Stimulated activated naive CD8-positive, alpha-beta T cell treated with anti-CD3 and anti-CD28 coated beads, Interleukin-15, Interleukin-2, amounts not matched to agents 100 U/mL and 50 U/mL, for 24 hours (primary cell): ENCODE results near the gene YPEL4.

Experiments
- ATAC-seq: fragments of 150-1000 bp; cut with Tn5 transposase; one replicate; pipeline ENCODE4 v1.10.0; 2021
- DNase-seq: peaks from one replicate; pipeline ENCODE4 v3.0.0; 2021

The YPEL4 gene

DNA sequence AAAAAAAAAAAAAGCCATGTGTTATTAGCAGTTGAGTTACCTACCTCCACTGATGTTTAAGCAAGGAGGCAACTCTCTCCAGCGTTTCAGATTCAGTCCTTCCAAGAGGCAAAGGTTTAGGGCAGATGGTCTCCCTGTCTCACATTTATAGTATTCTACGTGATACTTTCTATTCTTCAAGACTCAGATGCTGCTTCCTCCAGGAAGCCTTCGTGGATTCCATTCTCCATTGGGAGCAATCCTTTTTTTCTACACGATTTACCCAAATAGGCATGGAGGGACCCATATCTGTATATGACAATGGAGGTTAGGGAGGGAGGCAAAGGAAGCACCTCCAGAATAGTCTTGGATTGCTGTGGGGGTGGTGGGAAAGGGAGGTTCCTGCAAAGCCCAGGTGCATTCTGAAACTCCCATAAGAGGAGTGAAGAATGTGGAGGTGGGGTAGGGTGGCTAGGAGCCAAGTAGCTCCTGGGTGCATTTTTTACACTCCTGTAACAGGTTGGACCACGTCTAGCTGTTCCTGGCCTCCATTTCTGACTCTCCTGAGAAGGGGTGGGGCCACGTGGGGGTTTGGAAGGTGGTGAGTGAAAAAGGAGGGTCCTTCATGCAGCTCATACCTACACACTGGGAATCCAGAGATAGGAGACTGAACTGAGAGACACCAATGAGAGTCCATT, 16.2 kb downstream of the YPEL4 start:
- ATAC-seq = no peak
- no peak for DNase-seq

DNA sequence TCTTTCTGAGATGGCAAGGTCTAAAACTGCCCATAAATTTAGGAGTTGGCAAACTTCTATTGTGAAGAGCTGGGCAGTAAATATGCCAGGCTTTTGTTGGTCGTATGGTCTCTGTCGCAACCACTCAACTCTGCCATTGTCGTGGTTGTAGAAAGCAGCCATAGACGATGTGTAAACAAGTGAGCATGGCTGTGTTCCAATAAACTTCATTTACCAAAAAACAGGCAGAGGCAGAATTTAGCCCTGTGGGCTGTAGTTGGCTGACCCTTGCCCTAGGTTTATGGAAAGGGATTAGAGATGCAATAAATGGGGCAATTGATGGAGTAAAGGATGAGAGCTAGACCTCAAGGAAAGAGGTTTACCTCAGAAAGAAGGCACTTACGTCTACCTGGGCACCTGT, 17.6 kb downstream of the YPEL4 start:
- ATAC-seq (no peak), DNase-seq (no peak)

DNA sequence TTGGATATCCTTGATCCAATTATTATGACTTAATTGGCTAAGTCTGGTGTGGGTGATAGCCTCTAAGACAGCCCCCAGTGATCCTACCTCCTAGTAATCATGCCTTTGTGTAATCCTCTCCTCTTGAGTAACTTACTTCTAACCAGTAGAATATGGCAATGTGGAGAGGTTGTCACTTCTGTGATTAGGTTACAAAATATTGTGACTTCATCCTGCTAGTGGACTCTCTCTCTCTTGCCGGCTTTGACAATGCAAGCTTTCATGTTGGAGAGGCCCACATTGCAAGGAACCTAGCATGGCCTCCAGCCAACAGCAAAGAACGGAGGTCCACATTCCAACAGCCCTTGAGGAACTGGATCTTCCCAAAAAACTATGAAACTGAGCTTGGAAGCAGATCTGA, 19.5 kb downstream of the YPEL4 start:
- DNase-seq (no peak), ATAC-seq (no peak)

DNA sequence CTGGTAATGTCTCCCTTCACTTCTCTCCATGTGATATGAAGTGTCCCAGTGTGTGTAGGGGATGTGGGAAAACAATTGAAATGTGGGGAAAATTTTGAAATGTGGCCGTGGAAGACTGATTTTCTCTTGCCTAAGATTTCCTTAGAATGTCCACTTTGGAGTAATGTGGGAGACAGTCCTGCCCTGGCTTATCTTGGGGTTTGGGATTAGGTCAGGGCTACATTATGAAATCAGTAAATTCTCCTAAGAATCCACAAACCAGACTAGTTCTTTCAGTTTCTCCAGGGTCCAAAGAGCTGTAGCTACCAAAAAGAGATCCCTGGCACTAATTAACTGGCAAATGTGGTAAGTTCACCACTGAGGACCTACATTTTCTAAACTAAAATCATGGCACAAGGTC, 22.8 kb downstream of the YPEL4 start:
- ATAC-seq (no peak), DNase-seq (no peak)

DNA sequence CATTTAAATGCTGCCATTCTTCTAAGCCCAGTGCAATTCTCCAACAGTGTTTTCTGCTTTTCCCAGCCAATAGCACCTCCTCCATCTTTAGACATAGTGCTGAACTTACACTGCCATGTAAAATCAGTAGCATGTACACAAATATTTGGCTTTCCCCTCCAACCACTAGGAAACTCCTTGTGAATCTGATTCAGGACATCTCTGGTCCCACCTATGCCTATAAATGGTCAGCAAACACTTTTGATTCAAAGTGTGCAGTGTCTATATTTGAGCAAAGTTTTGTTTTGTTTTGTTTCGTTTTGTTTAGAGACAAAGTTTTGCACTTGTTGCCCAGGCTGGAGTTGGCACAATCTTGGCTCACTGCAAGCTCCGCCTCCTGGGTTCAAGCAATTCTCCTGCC, 24.8 kb downstream of the YPEL4 start:
- no peak for ATAC-seq
- DNase-seq = no peak

DNA sequence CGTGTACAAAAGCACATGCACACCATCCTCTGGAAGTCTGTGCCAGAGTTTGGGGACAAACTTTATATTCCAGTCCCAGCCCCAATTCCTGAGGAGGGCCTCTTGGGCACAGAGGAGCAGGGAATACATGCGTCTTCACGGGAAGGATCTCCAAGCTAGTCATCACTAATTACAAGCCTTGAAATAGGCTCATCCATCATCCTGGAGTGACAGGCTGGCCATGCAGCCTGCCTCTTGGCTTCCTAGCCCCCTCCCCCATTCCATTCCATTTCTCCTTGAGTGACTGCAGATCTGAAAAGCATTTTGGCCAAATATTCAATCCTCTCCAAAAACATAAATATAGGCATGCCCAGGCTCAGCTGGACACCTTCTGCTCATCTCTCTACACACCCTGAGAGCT, 27.4 kb downstream of the YPEL4 start:
- ATAC-seq = no peak
- DNase-seq = no peak

DNA sequence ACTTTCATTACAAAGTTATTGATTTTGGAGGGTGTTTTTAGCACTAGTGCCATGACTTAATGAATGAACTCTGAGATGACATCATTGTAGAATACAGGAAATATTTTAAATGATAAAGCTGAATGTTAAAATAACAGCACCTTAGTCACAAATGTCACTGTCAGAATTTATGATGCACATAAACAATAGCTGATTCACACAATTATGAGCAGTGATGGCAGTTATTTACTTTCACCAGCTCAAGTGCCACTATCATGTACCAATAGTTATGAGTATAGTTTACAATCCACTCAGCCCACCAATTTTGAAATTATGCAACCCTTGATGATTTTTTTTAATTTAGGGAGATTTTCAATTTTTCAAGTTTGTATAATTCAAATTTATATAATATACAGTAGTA, 29.2 kb downstream of the YPEL4 start:
- no peak for DNase-seq

DNA sequence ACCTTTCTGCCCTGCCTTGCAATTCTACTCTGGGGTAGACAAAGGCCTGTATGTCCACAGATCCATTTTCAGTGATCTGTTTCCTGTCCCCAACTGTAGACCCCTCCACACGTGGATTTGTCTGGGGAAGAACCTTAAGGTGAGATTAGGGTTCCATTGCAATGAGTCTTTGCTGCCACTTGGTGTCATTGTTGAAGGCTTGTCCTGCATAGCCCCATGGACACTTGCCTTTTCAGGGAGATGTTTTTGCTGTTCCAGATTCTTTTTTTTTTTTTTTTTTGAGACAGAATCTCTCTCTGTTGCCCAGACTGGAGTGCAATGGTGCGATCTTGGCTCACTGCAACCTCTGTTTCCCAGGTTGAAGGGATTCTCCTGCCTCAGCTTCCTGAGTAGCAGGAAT, 30.4 kb downstream of the YPEL4 start:
- ATAC-seq = no peak
- DNase-seq = no peak

More for the DNA sequence above, 29.2 kb downstream of the YPEL4 start:
- no peak for ATAC-seq

DNA sequence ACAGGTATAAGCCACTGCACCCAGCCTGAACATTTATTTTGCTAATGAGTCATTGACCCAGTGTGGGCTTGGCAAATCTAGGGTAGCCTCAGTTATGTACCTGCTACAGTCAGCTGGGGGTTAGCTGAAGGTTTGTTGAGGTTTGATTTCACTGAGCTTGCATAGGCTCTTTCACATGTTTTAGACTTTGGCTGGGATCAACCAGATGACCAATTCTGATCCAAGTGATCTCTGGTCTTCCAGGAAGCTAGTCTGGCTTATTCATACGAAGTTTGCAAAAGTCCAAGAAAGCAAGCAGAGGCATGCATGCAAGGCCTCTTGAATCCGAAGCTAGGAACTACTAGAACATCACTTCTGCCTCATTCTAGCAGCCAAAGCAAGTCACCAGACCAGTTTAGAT, 31.3 kb downstream of the YPEL4 start:
- ATAC-seq (no peak), DNase-seq (no peak)

DNA sequence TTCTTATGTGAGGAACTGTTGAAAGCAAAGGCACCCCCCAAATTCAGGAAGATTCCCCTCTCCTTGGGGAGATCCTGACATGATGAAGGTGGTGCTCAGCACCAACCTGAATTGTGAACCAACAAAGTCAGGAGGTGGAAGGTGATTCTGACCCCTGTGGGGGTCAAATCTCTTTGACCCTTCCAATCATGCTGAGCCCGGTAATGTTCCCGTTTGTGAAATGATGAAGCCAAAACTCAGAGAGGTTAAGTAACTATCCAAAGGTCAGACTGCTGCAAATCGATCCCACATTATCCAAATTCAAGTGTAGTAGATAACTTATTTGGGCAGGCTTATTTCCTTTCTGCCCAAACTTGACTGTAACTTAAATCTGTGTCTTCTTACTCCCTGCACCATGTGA, 33.1 kb downstream of the YPEL4 start:
- ATAC-seq (no peak), DNase-seq (no peak)

DNA sequence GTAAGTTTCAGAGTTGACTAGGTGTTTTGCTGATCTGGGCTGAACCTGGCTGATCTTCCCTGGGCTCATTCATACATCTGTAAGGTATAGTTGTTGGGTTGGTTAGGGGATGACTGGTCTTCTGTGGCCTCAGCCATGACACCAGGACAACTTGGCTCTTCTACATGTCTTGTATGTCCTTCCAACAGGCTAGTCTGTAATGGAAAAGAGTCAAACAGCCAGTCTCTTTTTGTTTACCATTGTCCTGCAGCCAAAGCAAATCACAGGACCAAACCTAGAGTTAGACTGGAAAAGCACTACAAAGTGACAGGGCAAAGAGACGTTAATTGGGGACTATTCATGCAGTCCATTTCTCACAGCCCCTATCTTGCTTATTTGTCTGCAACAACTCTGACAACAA, 34.4 kb downstream of the YPEL4 start:
- ATAC-seq (no peak), DNase-seq (no peak)

DNA sequence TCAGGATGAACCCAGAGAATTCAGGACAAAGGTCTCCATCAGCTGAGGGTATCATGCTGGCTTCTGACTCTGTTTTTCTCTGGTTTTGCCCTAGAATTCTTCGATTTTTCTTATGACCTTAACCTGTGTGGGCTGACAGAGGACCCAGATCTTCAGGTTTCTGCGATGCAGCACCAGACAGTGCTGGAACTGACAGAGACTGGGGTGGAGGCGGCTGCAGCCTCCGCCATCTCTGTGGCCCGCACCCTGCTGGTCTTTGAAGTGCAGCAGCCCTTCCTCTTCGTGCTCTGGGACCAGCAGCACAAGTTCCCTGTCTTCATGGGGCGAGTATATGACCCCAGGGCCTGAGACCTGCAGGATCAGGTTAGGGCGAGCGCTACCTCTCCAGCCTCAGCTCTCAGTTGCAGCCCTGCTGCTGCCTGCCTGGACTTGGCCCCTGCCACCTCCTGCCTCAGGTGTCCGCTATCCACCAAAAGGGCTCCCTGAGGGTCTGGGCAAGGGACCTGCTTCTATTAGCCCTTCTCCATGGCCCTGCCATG, 35.4 kb downstream of the YPEL4 start:
- DNase-seq (no peak), ATAC-seq (no peak)

DNA sequence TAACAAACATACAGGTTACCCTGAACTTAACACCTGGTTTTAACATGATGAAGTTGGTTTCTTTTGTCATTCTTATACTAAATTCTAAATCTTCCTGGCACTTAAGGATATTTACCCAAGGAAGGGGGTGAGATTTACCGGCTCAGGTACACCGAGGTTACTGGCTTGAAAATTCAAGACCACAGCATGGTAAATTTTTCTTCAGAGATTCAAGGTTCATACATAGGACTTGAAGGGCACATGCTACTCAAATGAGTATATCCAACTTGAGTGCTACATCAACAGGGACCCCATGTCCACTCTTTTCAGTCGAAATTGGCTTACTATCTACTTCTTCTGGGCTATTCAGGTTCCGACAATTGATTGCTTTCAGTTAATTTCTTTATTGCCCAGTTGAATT, 39.5 kb downstream of the YPEL4 start:
- ATAC-seq = no peak
- DNase-seq = no peak

DNA sequence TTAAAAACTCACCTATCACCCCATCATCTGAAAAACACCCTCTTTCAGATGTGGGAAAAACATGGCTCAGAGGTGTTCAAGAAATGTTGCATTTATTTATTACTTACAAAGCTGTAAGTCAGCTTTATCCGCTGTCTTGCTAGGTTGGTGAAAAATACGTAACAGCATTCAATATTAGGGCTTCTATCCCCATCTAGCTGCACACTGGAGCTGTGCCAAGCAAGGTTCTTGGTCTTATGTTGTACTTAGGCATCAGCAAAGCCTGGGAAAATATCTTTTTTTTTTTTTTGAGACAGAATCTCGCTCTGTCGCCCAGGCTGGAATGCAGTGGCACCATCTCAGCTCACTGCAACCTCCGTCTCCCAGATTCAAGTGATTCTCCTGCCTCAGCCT, 44.7 kb downstream of the YPEL4 start:
- DNase-seq (no peak), ATAC-seq (no peak)

DNA sequence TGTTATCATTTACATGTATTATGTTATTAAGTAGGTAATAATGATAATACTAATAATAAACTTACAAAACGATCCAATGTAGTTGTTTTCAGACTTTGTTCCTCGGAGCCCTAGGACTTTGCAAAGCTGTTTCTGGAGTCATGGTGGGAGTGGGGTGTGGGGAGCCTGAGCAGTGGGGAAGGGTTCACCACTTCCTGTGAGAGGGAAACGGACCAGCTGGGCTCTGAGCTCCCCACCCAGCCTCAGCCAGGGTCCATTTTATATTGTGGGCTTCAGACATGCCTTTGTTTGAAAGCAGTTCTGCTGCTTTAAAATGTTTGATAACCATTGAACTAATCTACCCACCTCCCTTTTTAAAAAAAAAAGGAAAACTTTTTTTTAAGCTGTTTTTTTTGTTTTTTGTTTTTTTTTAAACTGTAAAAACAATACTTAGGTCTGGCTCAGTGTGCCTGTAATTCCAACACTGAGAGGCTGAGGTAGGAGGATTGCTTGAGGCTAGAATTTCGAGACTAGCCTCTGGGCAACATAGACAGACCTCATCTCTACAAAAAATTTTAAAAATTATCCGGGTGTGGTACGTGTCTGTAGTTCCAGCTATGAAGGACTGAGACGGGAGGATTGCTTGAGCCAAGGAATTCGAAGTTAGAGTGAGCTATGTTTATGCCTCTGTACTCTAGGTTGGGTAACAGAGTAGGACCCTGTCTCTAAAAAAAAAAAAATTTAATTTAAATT, 45.2 kb downstream of the YPEL4 start:
- no peak for ATAC-seq
- no peak for DNase-seq

DNA sequence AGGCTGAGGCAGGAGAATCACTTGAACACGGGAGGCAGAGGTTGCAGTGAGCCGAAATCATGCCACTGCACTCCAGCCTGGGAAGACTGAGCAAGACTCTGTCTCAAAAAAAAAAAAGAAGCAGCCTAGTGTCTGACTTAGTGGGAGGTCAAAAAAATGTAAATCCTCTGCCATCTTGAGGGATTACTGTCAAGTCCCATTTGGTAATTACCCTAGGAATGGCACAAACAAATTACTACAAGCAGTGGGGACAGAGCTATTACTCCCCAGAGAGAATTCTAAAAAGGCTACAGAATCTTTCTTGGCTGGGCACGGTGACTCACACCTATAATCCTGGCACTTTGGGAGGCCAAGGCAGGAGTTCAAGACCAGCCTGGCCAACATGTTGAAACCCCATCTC, 48.4 kb downstream of the YPEL4 start:
- DNase-seq (no peak), ATAC-seq (no peak)

DNA sequence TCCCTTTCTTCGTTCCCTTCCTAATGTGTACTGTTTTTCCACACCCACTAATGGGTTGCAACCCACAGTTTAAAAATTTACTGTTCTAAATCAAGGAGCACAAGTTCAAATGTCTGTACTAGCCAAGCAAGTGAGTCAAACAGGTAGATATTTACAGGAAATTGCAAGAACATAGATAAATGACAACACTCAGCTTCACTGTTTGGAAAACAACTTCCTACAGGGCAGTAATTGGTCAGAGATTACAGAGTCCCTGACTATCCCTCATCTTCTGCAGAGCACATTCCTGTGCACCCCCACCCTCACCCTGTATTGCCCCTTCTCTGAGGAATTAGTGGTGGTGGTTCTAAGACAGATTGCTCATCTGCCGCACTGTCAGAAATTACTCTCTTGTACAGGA, 50.3 kb downstream of the YPEL4 start:
- no peak for ATAC-seq

DNA sequence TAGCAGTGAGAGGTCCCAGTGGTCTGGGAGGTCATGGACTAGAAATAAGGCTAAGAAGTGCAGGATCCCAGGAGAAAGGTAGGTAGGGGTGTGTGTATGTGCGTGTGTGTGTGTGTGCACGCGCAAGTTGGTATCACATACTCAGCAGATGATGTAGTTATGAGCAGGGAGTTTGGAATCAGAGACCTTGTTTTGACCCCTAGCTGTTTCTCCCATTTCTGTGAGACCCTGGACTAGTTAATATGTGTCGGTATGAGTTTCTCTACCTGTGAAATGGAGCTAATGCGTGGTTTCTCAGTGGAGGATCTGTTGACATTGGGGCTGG, 50.9 kb downstream of the YPEL4 start:
- no peak for ATAC-seq

More for the DNA sequence above, 50.3 kb downstream of the YPEL4 start:
- no peak for DNase-seq

DNA sequence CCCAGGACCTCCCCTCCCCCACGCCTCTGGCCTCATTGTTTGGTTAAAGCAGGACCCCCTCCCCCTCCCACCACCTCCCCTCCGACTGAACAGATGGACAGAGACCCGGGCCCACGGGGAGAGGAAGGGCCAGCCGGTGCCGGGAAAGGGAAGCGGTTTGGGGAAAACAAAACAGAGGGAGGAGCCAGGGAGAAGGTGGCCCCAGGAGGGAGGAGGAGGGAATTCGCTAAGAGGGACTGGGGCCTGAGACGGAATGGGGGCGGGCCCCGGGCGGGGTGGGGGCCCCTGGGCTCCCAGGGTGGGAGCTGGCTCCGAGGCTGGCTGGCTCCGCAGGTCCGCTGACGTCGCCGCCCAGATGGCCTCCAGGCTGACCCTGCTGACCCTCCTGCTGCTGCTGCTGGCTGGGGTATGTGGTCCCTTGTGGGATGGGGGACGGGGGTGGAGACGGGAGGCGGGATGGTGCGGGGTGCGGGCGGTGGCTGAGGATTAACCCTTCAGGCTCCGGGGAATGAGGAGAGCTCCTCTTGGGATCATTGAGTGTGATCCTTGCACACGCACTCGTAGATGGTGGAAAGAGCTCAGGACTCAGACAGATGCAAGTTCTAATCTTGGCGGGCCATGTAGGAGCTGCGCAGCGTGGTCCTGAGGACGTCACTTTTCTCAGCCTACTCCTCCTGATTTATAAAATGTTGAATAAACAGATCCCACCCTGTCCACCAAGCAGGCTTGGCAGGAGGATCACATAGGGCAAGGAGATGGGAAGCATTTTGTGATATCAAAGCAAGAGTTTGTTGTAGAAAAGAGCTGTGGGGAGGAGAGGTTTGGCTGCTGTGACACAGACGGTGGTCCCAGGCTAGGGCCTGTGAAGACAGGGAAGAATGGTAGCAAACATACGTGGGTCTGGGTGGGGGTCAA, 51.5 kb downstream of the YPEL4 start:
- ATAC-seq = no peak
- no peak for DNase-seq

More for the DNA sequence above, 50.9 kb downstream of the YPEL4 start:
- no peak for DNase-seq

DNA sequence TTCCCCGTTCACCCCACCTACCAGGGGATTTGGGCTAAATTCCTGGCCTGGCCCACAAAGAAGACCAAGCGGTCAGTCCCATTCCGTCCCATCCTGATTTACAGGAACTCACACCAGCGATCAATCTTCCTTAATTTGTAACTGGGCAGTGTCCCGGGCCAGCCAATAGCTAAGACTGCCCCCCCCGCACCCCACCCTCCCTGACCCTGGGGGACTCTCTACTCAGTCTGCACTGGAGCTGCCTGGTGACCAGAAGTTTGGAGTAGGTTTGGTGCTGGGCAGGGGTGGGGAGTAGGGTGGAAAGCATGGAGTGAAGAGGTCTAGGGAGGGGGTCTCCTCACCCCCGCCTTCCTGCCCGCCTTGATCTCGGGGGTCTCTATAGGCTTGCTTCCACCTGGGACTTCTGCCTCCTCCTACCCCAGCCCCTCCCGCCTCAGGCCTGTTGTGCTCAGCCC, 52.2 kb downstream of the YPEL4 start, which contains the start of gene SERPING1:
Gene SERPING1 (plus strand): TSS at position 225 of the 455 bp plus-strand sequence. CDS start 586 bp downstream, outside the sequence.
- DNase-seq (no peak), ATAC-seq (no peak)

DNA sequence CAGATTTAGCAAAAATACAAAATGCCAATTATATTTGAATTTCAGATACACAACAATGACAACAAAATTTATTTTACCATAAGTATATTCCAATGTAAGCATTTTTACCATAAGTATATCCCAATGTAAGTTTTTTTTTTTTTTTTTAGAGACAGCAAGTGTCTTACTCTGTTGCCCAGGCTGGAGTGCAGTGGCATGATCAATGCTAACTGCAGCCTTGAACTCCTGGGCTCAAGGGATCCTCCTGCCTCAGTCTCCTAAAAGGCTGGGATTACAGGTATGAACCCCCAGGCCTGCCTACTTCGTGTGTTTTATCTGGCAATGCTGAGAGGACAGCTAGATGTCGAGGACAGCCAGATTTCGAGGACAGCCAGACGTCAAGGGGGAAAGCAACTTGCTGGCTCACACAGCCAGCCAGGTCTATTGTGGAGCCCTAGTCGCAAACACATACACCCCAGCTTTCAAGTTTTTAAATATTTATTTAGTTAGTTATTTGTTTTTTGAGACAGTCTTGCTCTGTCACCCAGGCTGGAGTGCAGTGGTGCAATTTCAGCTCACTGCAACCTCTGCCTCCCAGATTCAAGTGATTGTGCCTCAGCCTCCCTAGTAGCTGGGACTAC, 53.3 kb downstream of the YPEL4 start:
- ATAC-seq = no peak

More for the DNA sequence above, 53.3 kb downstream of the YPEL4 start:
- DNase-seq = no peak
